ENCODE data around the gene NOC2L.
A peak's percentile ranks its signal among the peaks of the same experiment; 100 is the strongest.
"Not testable (repeated sequence)": the region's sequence is repeated elsewhere in the genome, so short reads cannot be mapped to it uniquely, and the experiment has no call there.

NOC2L gene

GRCh38 chr1:904310-904950, 54.6 kb downstream of the NOC2L start:
- TF ChIP-seq GATA1 (IDR thresholded peaks at IDR 0.05; ENCODE audit: low read depth, low read length) (no peak), POLR2A (IDR thresholded peaks at IDR 0.05; ENCODE audit: low read length) (no peak)
- DNase-seq, result peak; percentile 82 to 90

GRCh38 chr1:903721-904271, 55.3 kb downstream of the NOC2L start:
- no peak for TF ChIP-seq POLR2A (IDR thresholded peaks at IDR 0.05; ENCODE audit: low read length)
- no peak for TF ChIP-seq GATA1 (IDR thresholded peaks at IDR 0.05; ENCODE audit: low read depth, low read length)
- DNase-seq, result no peak

GRCh38 chr1:903305-903704, 55.8 kb downstream of the NOC2L start:
- TF ChIP-seq GATA1 (IDR thresholded peaks at IDR 0.05; ENCODE audit: low read depth, low read length) (no peak), POLR2A (IDR thresholded peaks at IDR 0.05; ENCODE audit: low read length) (no peak)
- no peak for DNase-seq

- DNase-seq, result no peak
- TF ChIP-seq POLR2A (IDR thresholded peaks at IDR 0.05; ENCODE audit: low read length) (no peak), GATA1 (IDR thresholded peaks at IDR 0.05; ENCODE audit: low read depth, low read length) (no peak)
These were observed 56.3 kb downstream of the NOC2L start for GRCh38 chr1:902802-903201.

GRCh38 chr1:901108-901859, 57.8 kb downstream of the NOC2L start:
- DNase-seq, result no peak
- TF ChIP-seq POLR2A (IDR thresholded peaks at IDR 0.05; ENCODE audit: low read length) (no peak), GATA1 (IDR thresholded peaks at IDR 0.05; ENCODE audit: low read depth, low read length) (no peak)

GRCh38 chr1:899636-900317, 59.3 kb downstream of the NOC2L start:
- no peak for DNase-seq
- TF ChIP-seq GATA1 (IDR thresholded peaks at IDR 0.05; ENCODE audit: low read depth, low read length) (no peak), POLR2A (IDR thresholded peaks at IDR 0.05; ENCODE audit: low read length) (no peak)

GRCh38 chr1:897951-898350, 61.1 kb downstream of the NOC2L start:
- DNase-seq, result not testable (repeated sequence)

GRCh38 chr1:897226-897625, 61.8 kb downstream of the NOC2L start:
- no peak for DNase-seq
- no peak for TF ChIP-seq POLR2A (IDR thresholded peaks at IDR 0.05; ENCODE audit: low read length)
- no peak for TF ChIP-seq GATA1 (IDR thresholded peaks at IDR 0.05; ENCODE audit: low read depth, low read length)
